Activated CD8-positive, alpha-beta memory T cell treated with anti-CD3 and anti-CD28 coated beads, Interleukin-2, amount 10 ng/mL, durations not matched to agents 7 days and 5 days (primary cell): ENCODE data around the gene WWOX. TPM values are rescaled to one million over a fixed set of nuclear protein-coding genes. Genes with fewer than 3 reads are reported as not detected.
"Not testable (repeated sequence)": the region's sequence is repeated elsewhere in the genome, so short reads cannot be mapped to it uniquely, and the experiment has no call there.

ENCODE experiments used
- ATAC-seq: fragments of 150-1000 bp; cut with Tn5 transposase; one replicate; pipeline ENCODE4 v1.10.0; 2021; ENCODE audit warnings: moderate library complexity
- CTCF ChIA-PET: fragments of 350-600 bp; sonication (Branson Sonifier 250); formaldehyde crosslinking; loops from one replicate; lab custom pipeline; 2021; ENCODE audit warnings: antibody characterized with exemption; lab: Charles Lee
- DNase-seq: peaks from one replicate; pipeline ENCODE4 v3.0.0-alpha.2; 2020
- H3K27ac Mint-ChIP-seq: one replicate; pipeline ENCODE4 v1.8.0; 2021; ENCODE audit warnings: mild to moderate bottlenecking, mixed read lengths
- H3K27me3 Mint-ChIP-seq: one replicate; pipeline ENCODE4 v1.8.0; 2021; ENCODE audit warnings: mixed read lengths
- H3K36me3 Mint-ChIP-seq: one replicate; pipeline ENCODE4 v1.8.0; 2021; ENCODE audit warnings: mild to moderate bottlenecking, mixed read lengths
- H3K4me1 Mint-ChIP-seq: one replicate; pipeline ENCODE4 v1.8.0; 2021; ENCODE audit warnings: mixed read lengths
- H3K4me3 Mint-ChIP-seq: one replicate; pipeline ENCODE4 v1.8.0; 2021; ENCODE audit warnings: mild to moderate bottlenecking, moderate library complexity, mixed read lengths
- H3K9me3 Mint-ChIP-seq: one replicate; pipeline ENCODE4 v1.8.0; 2022; ENCODE audit warnings: low read depth, mixed read lengths
- total RNA-seq, 2 experiments: library from RNA; stranded (reverse); gene quantifications; one replicate each; pipeline ENCODE4 v1.2.3, GENCODE V29; 2021

WWOX gene
- total RNA-seq, 2 experiments from 2014 or later, result 25.2 to 38.8 TPM

DNA sequence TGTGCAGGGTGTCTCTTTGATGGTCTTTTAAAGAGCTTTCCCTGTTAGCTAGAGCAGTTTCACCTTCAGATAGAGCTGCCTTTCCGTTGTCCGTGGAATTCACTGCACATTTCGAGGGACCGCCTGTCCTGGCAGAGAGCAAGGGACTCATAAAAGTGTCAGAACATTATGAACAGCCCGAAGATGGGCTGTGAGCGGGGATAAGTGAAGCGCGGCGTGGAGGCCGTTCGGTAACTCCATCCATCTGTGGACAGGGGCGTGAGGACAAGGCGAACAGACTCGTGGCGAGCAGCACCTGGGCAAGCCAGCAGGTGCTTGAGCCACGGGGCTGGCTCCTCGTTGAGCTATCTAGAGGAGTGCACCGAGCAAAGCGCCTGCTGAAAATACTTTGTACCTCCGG is 1129.9 kb downstream of the WWOX start:
- Mint-ChIP-seq H3K4me3 (no peak overlapping the region), H3K9me3 (no peaks in the 10 kb centered on the region), H3K27ac (no peak overlapping the region), H3K27me3 (peaks cover 2% of the 10 kb centered on the region), H3K36me3 (peaks cover 3% of the 10 kb centered on the region), H3K4me1 (no peaks in the 10 kb centered on the region)
- no peak for ATAC-seq
- CTCF ChIA-PET, result no interaction called here
- no peak for DNase-seq

DNA sequence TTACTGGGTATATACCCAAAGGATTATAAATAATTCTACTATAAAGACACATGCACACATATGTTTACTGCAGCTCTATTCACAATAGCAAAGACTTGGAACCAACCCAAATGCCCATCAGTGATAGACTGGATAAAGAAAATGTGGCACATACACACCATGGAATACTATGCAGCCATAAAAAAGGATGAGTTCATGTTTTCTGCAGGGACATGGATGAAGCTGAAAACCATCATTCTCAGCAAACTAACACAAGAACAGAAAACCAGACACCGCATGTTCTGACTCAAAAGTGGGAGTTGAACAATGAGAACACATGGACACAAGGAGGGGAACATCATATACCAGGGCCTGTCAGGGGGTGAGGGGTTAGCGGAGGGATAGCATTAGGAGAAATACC is 1146.2 kb downstream of the WWOX start:
- H3K27ac Mint-ChIP-seq, H3K27me3 Mint-ChIP-seq, DNase-seq: not testable (repeated sequence)

DNA sequence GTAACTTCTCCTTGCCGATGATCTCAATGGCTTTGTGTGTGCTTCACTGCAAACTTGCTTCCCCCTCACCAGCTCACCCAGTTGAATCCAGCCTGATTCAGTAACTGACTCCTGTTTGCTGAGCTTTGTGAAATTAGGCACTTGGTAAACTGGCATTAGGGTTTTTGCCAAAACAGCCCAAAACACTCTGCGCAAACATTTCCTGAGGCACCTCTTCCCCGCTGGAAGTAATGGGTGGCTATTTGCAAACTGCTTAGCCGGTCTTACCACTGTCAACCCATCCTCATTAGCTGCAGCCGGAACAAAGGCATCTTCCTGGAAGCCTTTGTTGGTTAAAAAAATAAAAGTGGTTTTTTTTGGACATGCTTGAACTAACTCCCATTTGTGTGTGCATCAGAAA is 1147.9 kb downstream of the WWOX start:
- CTCF ChIA-PET, result no interaction called here
- DNase-seq (no peak), ATAC-seq (no peak)
- Mint-ChIP-seq H3K27ac (no peak overlapping the region), H3K27me3 (peaks cover 5% of the 10 kb centered on the region), H3K36me3 (no peaks in the 10 kb centered on the region), H3K9me3 (peaks cover 3% of the 10 kb centered on the region), H3K4me1 (no peaks in the 10 kb centered on the region), H3K4me3 (no peak overlapping the region)

More for the DNA sequence above, 1146.2 kb downstream of the WWOX start:
- CTCF ChIA-PET, H3K4me1 Mint-ChIP-seq, H3K9me3 Mint-ChIP-seq, H3K4me3 Mint-ChIP-seq, H3K36me3 Mint-ChIP-seq, ATAC-seq: not testable (repeated sequence)

DNA sequence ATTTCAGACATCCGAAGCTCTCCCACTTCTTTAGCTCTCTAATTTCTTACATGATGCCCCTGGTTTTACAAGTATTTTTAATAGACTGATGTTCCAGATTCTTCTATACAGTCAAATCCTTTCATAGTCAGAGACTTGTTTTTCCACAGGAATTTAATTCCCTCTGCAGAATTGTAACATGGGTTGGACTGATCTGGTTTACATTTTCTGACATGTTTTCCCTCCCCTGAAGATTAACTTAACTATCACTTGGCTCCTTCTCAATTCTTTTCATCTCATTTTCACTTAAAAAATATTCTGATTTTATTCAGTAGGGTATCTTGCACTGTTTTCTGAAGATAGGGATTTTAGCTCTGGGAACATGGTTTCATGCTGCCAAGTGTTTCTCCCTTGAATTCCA is 1148.9 kb downstream of the WWOX start:
- CTCF ChIA-PET, result no interaction called here
- H3K27ac Mint-ChIP-seq, result no peak overlapping the region
- no peak for ATAC-seq
- peaks cover 3% of the 10 kb centered on the region for H3K9me3 Mint-ChIP-seq
- H3K27me3 Mint-ChIP-seq, result peaks cover 2% of the 10 kb centered on the region
- H3K4me1 Mint-ChIP-seq, result no peaks in the 10 kb centered on the region
- DNase-seq, result no peak
- H3K4me3 Mint-ChIP-seq, result no peak overlapping the region
- H3K36me3 Mint-ChIP-seq, result no peaks in the 10 kb centered on the region

DNA sequence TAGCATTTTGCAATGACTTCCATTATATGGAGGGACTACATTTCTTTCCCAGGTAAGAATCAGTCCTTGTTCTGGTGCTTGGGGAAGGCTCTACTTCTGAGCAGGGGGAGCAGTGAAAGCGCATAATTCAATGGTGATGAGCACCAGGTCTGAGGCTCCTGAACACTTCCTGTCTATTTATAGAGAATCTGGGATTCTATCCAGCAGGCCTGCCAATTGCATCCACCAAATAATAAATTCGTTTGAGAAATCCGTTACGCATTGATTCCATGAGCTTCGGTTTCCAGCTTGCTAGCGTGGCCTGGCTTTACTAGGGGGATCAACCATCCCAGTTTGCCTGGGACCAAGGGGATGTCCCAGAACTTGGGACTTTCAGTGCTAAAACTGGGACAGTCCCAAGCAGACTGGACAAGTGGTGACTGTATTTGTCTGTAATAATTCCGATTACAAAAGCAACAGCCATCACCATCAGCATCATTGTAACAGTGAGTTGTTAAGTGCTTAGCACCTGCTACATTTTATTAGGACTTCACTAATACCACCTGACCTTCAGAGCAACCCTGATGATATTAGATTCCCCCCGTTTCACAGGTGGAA is 1151.1 kb downstream of the WWOX start:
- H3K27ac Mint-ChIP-seq, result no peak overlapping the region
- CTCF ChIA-PET, result no interaction called here

DNA sequence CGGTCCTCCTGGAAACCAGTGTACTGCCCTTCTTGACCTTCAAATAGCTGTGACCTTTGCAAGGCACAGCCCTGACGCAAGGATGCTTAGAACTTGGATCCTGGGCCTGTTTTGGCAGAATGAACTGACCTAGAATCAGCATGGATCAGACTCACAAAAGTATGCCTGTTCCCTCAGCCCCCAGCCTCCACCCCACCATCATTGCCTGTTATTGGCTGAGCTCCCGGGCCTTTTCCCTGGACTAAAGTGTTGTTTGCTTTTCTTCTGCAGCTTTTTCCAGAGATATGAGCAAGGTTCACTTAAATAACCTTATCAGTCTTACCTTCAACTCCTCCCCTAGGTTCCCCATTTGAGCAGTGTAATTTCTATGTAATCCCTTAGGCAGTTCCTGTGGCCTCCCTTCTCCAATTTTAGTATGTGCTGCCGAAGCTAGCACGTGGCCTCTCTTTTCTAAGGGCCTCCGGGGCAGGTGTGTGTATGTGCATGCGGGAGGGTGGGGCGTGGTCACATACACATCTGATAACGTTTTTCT is 1153.7 kb downstream of the WWOX start:
- Mint-ChIP-seq H3K4me3 (no peak overlapping the region), H3K36me3 (no peaks in the 10 kb centered on the region), H3K27me3 (peaks cover 2% of the 10 kb centered on the region), H3K4me1 (no peaks in the 10 kb centered on the region), H3K27ac (no peak overlapping the region), H3K9me3 (no peaks in the 10 kb centered on the region)
- no peak for ATAC-seq
- no peak for DNase-seq
- CTCF ChIA-PET, result no interaction called here

More for the DNA sequence above, 1151.1 kb downstream of the WWOX start:
- no peaks in the 10 kb centered on the region for H3K4me1 Mint-ChIP-seq
- no peaks in the 10 kb centered on the region for H3K9me3 Mint-ChIP-seq
- peaks cover 2% of the 10 kb centered on the region for H3K27me3 Mint-ChIP-seq
- H3K36me3 Mint-ChIP-seq, result no peaks in the 10 kb centered on the region
- no peak for DNase-seq
- H3K4me3 Mint-ChIP-seq, result no peak overlapping the region
- ATAC-seq, result no peak

DNA sequence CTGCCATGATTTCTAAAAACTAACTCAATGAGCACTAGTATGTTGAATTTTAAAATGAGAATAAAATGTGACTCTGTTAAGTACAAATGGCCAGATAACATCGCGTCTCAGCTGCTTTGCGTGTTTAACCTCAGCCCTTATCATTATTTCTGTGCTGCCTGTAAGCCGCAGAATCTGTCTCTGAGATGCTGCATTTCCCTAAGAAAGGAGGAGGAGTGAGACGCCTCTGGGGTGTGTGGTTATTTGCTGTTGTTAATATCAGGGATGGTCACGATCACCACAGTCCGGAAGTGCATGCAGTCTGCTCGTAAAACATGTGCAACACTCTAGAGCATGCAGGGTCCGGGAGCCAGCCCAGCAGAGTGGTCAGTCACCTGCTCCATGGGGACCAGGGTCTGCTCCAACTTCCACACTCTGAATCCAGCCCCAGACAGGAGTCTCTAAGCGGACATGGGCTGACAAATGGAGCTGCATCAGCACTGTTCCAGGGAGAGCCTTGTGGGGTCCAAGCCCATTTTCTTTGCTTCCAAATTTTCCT is 1158.6 kb downstream of the WWOX start:
- H3K4me1 Mint-ChIP-seq, result no peaks in the 10 kb centered on the region
- no peak overlapping the region for H3K4me3 Mint-ChIP-seq
- H3K9me3 Mint-ChIP-seq, result no peaks in the 10 kb centered on the region
- no peak overlapping the region for H3K27ac Mint-ChIP-seq
- CTCF ChIA-PET, result no interaction called here
- H3K27me3 Mint-ChIP-seq, result no peaks in the 10 kb centered on the region
- no peaks in the 10 kb centered on the region for H3K36me3 Mint-ChIP-seq
- ATAC-seq, result no peak
- no peak for DNase-seq

DNA sequence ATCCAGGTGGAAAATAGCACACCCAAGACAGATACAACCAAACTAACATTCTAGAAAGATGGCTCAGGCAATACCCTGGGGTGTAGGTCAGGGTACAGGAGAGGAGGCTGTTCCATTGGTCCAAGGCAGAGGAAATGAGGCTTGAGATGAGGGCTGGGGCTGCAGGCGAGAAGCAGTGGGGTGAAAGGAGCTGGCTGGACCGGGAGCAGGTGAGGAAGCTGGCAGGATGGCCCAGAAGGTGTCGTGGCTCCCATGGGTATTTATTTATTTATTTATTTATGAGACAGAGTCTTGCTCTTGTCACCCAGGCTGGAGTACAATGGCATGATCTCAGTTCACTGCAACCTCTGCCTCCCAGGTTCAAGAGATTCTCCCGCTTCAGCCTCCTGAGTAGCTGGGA is 1161.4 kb downstream of the WWOX start:
- ATAC-seq, DNase-seq, H3K27me3 Mint-ChIP-seq, H3K4me3 Mint-ChIP-seq, H3K9me3 Mint-ChIP-seq, H3K27ac Mint-ChIP-seq, H3K36me3 Mint-ChIP-seq, H3K4me1 Mint-ChIP-seq: not testable (repeated sequence)
- CTCF ChIA-PET, result interaction anchor here (1.2 to 2.0 kb wide), 2 partner anchors 26 to 43 kb away, joined by 3 to 4 read pairs; no protein-coding TSS in a partner anchor

DNA sequence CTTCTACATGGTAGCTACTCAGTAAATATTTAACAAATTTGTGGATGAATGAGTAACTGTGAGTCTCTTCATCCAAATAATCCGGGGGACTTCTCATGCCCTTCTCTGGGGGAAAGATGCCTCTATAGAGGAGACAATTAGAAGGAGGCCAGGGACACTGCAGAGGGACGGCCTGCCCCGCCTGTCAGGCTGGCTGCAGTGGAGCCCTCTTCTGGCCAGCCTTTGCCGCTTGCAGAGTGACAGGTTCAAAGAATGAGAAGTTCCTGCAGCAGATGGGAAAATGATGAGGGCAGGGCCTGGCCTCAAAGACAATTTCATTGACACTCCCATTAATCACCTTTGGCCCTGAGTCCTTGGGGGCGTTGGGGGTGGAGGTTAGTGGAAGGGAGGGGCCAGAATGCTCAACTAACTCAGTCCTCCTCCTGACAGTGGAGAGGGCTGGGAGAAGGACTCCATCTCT is 1162.1 kb downstream of the WWOX start:
- H3K4me3 Mint-ChIP-seq, result no peak overlapping the region
- ATAC-seq (peak; percentile 45), DNase-seq (peak; percentile 56)
- H3K27me3 Mint-ChIP-seq, result peaks cover 6% of the 10 kb centered on the region
- no peak overlapping the region for H3K27ac Mint-ChIP-seq
- peaks cover 2% of the 10 kb centered on the region for H3K4me1 Mint-ChIP-seq
- H3K9me3 Mint-ChIP-seq, result no peaks in the 10 kb centered on the region
- CTCF ChIA-PET, result interaction anchor here (1.2 to 2.0 kb wide), 2 partner anchors 25 to 44 kb away, joined by 3 to 4 read pairs; no protein-coding TSS in a partner anchor
- no peaks in the 10 kb centered on the region for H3K36me3 Mint-ChIP-seq

DNA sequence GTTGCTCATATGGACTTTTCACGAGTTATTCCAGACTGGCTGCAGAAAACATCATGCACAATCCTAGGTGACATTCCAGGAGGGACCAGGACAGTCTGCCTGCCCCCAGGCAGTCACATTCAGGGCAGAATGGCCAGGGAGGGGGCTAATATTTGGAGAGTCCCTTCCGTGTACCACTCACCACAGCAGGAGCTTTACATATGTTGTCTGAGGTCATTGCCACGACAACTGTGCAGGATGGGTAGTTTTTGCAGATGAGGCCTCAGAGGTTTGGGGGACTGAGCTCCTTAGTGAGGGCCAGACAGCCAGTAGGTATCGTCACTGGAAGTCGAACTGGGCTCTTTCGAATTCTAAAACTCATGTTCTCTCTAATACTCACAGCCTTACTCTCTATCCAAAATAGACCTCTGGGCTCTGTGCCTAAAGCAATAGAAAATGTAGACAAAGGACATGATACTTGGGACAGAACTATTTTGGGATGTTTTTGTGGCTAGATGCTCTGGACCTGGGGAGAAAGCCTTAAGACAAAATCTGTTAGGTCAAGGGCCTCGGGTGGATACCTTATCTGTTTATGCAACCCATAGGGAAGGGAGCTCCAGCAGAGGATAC is 1162.6 kb downstream of the WWOX start:
- Mint-ChIP-seq H3K27ac (no peak overlapping the region), H3K4me1 (peaks cover 8% of the 10 kb centered on the region), H3K4me3 (no peak overlapping the region), H3K36me3 (no peaks in the 10 kb centered on the region), H3K9me3 (no peaks in the 10 kb centered on the region), H3K27me3 (peaks cover 6% of the 10 kb centered on the region)
- no peak for DNase-seq
- ATAC-seq, result no peak
- CTCF ChIA-PET, result no interaction called here

Other genes starting within 250 kb of the WWOX start
- not detected for gene CLEC3A, start 77.1 kb upstream of the WWOX start, total RNA-seq